Measurements from ENCODE around the gene PHF21A. TPM values are rescaled to one million over a fixed set of nuclear protein-coding genes. Genes with fewer than 3 reads are reported as not detected.

Gene PHF21A
- polyA plus RNA-seq, 1 experiment = 17.1 TPM

DNA sequence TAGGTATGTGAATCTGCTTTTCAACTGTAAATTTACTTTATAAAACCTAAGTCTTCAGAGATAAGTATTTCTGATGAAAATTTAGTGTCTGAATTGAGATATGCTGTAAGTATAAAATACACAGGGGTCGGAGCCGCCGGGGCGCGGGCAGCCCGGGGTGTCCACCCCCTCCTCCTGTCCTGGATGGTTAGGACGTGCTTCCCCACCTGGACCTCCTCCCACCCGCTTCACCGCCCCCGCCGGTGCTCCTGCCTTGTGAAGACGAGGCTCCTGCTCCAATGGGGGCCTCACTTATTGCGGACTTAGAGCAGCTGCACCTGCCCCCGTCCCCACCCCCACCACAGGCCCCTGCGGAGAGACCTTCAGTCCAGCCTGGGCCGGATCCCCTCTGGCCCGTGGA lies 21.3 kb upstream of the PHF21A start:
- DNase-seq (ENCODE audit: low read depth) = no peak
- H3K27me3 ChIP-seq (ENCODE audit: control insufficient read depth, insufficient read depth, low read length) = peaks cover 4% of the 10 kb centered on the region
- no peak overlapping the region for H3K4me3 ChIP-seq (ENCODE audit: low read depth, low read length)
- CTCF ChIA-PET = no interaction called here
- TF ChIP-seq, protein P1, sequence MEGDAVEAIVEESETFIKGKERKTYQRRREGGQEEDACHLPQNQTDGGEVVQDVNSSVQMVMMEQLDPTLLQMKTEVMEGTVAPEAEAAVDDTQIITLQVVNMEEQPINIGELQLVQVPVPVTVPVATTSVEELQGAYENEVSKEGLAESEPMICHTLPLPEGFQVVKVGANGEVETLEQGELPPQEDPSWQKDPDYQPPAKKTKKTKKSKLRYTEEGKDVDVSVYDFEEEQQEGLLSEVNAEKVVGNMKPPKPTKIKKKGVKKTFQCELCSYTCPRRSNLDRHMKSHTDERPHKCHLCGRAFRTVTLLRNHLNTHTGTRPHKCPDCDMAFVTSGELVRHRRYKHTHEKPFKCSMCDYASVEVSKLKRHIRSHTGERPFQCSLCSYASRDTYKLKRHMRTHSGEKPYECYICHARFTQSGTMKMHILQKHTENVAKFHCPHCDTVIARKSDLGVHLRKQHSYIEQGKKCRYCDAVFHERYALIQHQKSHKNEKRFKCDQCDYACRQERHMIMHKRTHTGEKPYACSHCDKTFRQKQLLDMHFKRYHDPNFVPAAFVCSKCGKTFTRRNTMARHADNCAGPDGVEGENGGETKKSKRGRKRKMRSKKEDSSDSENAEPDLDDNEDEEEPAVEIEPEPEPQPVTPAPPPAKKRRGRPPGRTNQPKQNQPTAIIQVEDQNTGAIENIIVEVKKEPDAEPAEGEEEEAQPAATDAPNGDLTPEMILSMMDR (IDR thresholded peaks at IDR 0.05; ENCODE audit: insufficient read depth, low read depth, low read length) = no peak
- H3K36me3 ChIP-seq (ENCODE audit: control insufficient read depth, insufficient read depth, low read length) = no peaks in the 10 kb centered on the region
- POLR2A ChIA-PET = no interaction called here

- Histone ChIP-seq H3K4me3 (ENCODE audit: low read depth, low read length) (no peak overlapping the region), H3K27me3 (ENCODE audit: control insufficient read depth, insufficient read depth, low read length) (peaks cover 8% of the 10 kb centered on the region), H3K36me3 (ENCODE audit: control insufficient read depth, insufficient read depth, low read length) (no peaks in the 10 kb centered on the region)
- DNase-seq (ENCODE audit: low read depth) = no peak
- CTCF ChIA-PET = no interaction called here
- POLR2A ChIA-PET = no interaction called here
- TF ChIP-seq, protein P1 (IDR thresholded peaks at IDR 0.05; ENCODE audit: insufficient read depth, low read depth, low read length) = no peak
Observed at GRCh38 chr11:46141597-46141996, 20.3 kb upstream of the PHF21A start.

GRCh38 chr11:46134540-46134939 lies 13.3 kb upstream of the PHF21A start:
- ChIA-PET POLR2A (no interaction called here), CTCF (interaction anchor here (1.3 kb wide), 1 partner anchor 9 kb away, joined by 3 read pairs; no protein-coding TSS in a partner anchor)
- TF ChIP-seq, protein P1 (IDR thresholded peaks at IDR 0.05; ENCODE audit: insufficient read depth, low read depth, low read length) = no peak

DNA sequence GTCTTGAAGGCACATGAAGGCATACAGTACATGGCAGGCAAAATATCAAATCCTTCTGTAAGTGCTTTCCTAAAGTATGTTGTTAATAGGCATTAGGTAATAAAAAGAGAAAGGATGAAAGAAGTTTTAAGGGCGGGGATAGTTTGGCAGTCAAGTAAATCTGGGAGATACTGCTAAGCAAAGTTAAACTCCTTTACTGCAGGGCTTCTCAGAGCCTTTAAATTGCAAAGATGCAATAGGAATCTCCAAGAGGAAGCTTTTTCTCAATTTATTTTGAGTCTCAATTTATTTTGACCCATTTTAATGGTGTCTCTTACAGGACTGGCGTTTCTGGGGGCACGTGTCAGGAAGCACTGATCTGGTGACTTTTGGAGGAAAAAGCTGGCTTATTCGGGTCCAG lies 12.8 kb upstream of the PHF21A start:
- no peak for DNase-seq (ENCODE audit: low read depth)
- CTCF ChIA-PET = interaction anchor here (1.3 kb wide), 1 partner anchor 10 kb away, joined by 3 read pairs; no protein-coding TSS in a partner anchor
- POLR2A ChIA-PET = no interaction called here

More at GRCh38 chr11:46134540-46134939, 13.3 kb upstream of the PHF21A start:
- DNase-seq (ENCODE audit: low read depth) = no peak
- Histone ChIP-seq H3K27me3 (ENCODE audit: control insufficient read depth, insufficient read depth, low read length) (peaks cover 10% of the 10 kb centered on the region), H3K36me3 (ENCODE audit: control insufficient read depth, insufficient read depth, low read length) (no peaks in the 10 kb centered on the region), H3K4me3 (ENCODE audit: low read depth, low read length) (no peak overlapping the region)

DNA sequence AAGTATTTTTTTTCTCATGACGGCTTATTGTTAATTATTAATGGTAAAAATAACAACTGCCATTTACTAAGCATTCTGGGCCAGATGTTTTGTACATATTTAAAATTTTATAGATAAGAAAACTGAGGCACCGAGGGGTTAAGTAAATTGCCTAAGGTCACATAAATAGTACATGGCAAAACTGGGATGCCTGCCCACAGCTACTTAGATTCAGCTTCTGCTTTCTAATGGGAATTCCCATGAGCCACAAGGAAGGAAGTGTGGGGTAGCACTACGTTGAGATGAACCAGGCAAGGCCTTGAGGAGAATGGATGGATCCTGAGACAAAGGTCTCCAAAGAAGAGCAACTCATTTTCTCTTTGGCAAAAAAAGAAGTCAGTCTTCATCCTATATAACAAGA lies 11.9 kb upstream of the PHF21A start:
- POLR2A ChIA-PET = no interaction called here
- TF ChIP-seq, protein P1 (IDR thresholded peaks at IDR 0.05; ENCODE audit: insufficient read depth, low read depth, low read length) = no peak

More for the DNA sequence above, 12.8 kb upstream of the PHF21A start:
- Histone ChIP-seq H3K27me3 (ENCODE audit: control insufficient read depth, insufficient read depth, low read length) (peaks cover 10% of the 10 kb centered on the region), H3K4me3 (ENCODE audit: low read depth, low read length) (no peak overlapping the region), H3K36me3 (ENCODE audit: control insufficient read depth, insufficient read depth, low read length) (no peaks in the 10 kb centered on the region)
- TF ChIP-seq, protein P1 (IDR thresholded peaks at IDR 0.05; ENCODE audit: insufficient read depth, low read depth, low read length) = no peak

More for the DNA sequence above, 11.9 kb upstream of the PHF21A start:
- Histone ChIP-seq H3K27me3 (ENCODE audit: control insufficient read depth, insufficient read depth, low read length) (peaks cover 10% of the 10 kb centered on the region), H3K4me3 (ENCODE audit: low read depth, low read length) (no peak overlapping the region), H3K36me3 (ENCODE audit: control insufficient read depth, insufficient read depth, low read length) (no peaks in the 10 kb centered on the region)
- DNase-seq (ENCODE audit: low read depth) = no peak
- CTCF ChIA-PET = interaction anchor here (0.9 kb wide), 2 partner anchors 9 to 89 kb away, joined by 3 to 5 read pairs; no protein-coding TSS in a partner anchor

Data from BJ (cell line).